HG03469 (cell line): ENCODE measurements around the gene PLEKHA7.
"Not testable (repeated sequence)": the region's sequence is repeated elsewhere in the genome, so short reads cannot be mapped to it uniquely, and the experiment has no call there.

Experiments
- ATAC-seq: cut with Tn5 transposase; IDR thresholded peaks from one replicate; pipeline ENCODE4 v1.9.1; 2021; ENCODE audit warnings: mild to moderate bottlenecking, moderate library complexity, moderate number of reproducible peaks; ENCODE audit not compliant: unreplicated experiment

The PLEKHA7 gene

GRCh38 chr11:16918543-16919182 is 95.6 kb downstream of the PLEKHA7 start:
- ATAC-seq: not testable (repeated sequence)

- no peak for ATAC-seq
Measured at GRCh38 chr11:16917941-16918340, 96.3 kb downstream of the PLEKHA7 start.

- no peak for ATAC-seq
Measured at GRCh38 chr11:16912692-16913111, 101.5 kb downstream of the PLEKHA7 start.

- no peak for ATAC-seq
Measured at GRCh38 chr11:16911658-16912057, 102.6 kb downstream of the PLEKHA7 start.

GRCh38 chr11:16911186-16911585 is 103.0 kb downstream of the PLEKHA7 start:
- no peak for ATAC-seq

- peak; percentile 84 for ATAC-seq
Measured at GRCh38 chr11:16909359-16910035, 104.7 kb downstream of the PLEKHA7 start.

GRCh38 chr11:16905375-16905774 is 108.8 kb downstream of the PLEKHA7 start:
- no peak for ATAC-seq

- not testable (repeated sequence) for ATAC-seq
Measured at GRCh38 chr11:16904761-16905160, 109.5 kb downstream of the PLEKHA7 start.

- ATAC-seq: peak; percentile 70
Measured at GRCh38 chr11:16902781-16903378, 111.3 kb downstream of the PLEKHA7 start.

- ATAC-seq: peak; percentile 79
Measured at GRCh38 chr11:16902182-16902581, 112.0 kb downstream of the PLEKHA7 start.

- no peak for ATAC-seq
Measured at GRCh38 chr11:16900491-16900890, 113.7 kb downstream of the PLEKHA7 start.

GRCh38 chr11:16899708-16900303 is 114.4 kb downstream of the PLEKHA7 start:
- no peak for ATAC-seq

- no peak for ATAC-seq
Measured at GRCh38 chr11:16898274-16898985, 115.8 kb downstream of the PLEKHA7 start.

GRCh38 chr11:16897470-16898061 is 116.6 kb downstream of the PLEKHA7 start:
- ATAC-seq: no peak

GRCh38 chr11:16896729-16897469 is 117.3 kb downstream of the PLEKHA7 start:
- ATAC-seq: no peak

- ATAC-seq: no peak
Measured at GRCh38 chr11:16895306-16895705, 118.9 kb downstream of the PLEKHA7 start.

GRCh38 chr11:16893456-16894066 is 120.7 kb downstream of the PLEKHA7 start:
- no peak for ATAC-seq

- no peak for ATAC-seq
Measured at GRCh38 chr11:16891964-16892363, 122.2 kb downstream of the PLEKHA7 start.

- no peak for ATAC-seq
Measured at GRCh38 chr11:16891165-16891564, 123.0 kb downstream of the PLEKHA7 start.

GRCh38 chr11:16890442-16890841 is 123.8 kb downstream of the PLEKHA7 start:
- no peak for ATAC-seq
